ENCODE measurements around the gene COL12A1.

The COL12A1 gene

DNA sequence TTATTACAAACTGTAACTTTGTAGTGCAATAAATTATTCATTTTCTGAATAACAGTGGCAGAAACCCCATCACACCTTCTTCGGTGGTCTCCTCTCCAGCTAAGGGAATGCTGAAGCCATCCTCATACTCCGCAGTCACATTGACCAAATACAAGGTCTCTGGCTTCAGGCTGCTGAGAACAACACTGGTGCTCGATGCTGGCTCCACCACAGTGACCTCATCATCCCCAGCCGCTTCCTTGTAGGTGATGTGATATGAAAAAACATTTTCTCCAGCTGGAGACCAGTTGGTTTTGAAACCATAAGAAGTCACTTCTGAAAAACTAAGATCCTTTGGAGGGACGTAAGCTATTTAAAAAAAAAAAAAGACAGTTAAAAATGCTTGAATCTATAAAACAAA is 25.0 kb downstream of the COL12A1 start:
- Mint-ChIP-seq H3K36me3 (ENCODE audit: low read depth) (no peaks in the 10 kb centered on the region), H3K4me1 (ENCODE audit: low read depth) (no peaks in the 10 kb centered on the region), H3K4me3 (no peak overlapping the region), H3K27ac (no peak overlapping the region), H3K27me3 (ENCODE audit: low read depth) (no peaks in the 10 kb centered on the region), H3K9me3 (no peaks in the 10 kb centered on the region)
- DNase-seq (ENCODE audit: low spot score): no peak

DNA sequence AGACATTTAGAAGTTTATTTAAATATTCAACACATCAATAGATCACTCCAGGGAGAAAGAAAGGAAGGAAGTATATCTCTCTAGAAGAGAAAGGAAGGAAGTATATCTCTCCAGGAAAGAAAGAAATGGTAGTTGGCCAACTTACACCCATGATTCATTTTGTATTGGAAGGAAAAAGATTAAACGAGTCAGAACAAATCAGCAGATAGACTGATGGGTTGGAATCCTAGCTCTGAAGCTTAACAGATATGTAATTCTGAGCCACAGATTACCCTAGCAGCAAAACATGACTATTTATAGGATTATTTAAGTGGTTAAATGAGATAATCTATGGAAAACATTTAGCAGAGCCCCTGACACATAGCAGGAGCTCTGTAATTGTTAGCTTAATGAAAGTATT is 27.1 kb downstream of the COL12A1 start:
- Mint-ChIP-seq H3K9me3 (no peaks in the 10 kb centered on the region), H3K4me1 (ENCODE audit: low read depth) (no peaks in the 10 kb centered on the region), H3K4me3 (no peak overlapping the region), H3K27ac (no peak overlapping the region), H3K27me3 (ENCODE audit: low read depth) (no peaks in the 10 kb centered on the region), H3K36me3 (ENCODE audit: low read depth) (no peaks in the 10 kb centered on the region)
- DNase-seq (ENCODE audit: low spot score): no peak

DNA sequence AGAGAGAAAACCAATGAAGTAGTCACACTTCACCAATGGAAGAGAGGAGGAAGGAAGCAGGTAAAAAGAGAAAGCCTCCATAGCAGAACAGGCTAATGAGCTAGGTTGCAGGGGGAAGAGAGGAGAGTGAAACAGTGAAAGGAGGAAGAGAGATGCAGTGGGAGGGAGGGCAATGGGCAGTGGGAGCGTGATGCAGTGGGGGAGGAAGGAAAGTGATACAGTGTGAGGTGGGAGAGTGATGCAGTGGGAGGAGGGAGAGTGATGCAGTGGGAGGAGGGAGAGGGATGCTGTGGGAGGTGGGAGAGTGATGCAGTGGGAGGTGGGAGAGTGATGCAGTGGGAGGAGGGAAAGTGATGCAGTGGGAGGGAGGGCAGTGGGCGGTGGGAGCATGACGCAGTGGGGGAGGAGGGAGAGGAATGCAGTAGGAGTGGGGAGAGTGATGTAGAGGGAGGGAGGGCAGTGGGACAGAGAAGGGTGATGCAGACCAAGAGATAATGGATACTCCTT is 29.7 kb downstream of the COL12A1 start:
- no peak overlapping the region for H3K27ac Mint-ChIP-seq
- H3K4me1 Mint-ChIP-seq (ENCODE audit: low read depth): no peaks in the 10 kb centered on the region
- no peak for DNase-seq (ENCODE audit: low spot score)
- H3K36me3 Mint-ChIP-seq (ENCODE audit: low read depth): no peaks in the 10 kb centered on the region
- H3K27me3 Mint-ChIP-seq (ENCODE audit: low read depth): no peaks in the 10 kb centered on the region
- H3K4me3 Mint-ChIP-seq: no peak overlapping the region
- H3K9me3 Mint-ChIP-seq: no peaks in the 10 kb centered on the region

DNA sequence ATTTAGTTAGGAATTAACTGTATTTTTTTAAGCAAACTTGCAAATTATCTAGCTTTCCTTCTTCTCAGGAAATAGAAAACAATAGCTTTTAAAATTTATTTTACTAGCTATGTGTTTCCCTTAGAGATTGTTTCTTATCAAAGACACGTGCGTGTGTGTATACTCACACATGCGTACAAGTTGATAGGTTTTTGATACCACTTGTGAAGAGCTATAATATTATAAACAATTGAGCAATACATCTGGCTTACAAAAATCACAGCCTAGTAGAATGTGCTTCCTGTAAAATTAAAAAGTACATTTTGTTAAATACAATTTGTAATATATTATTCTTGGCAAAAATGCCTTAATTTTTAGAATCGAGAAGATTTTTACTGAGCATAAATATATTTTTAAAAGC is 33.9 kb downstream of the COL12A1 start:
- DNase-seq (ENCODE audit: low spot score): no peak
- no peaks in the 10 kb centered on the region for H3K27me3 Mint-ChIP-seq (ENCODE audit: low read depth)
- no peak overlapping the region for H3K27ac Mint-ChIP-seq
- H3K4me3 Mint-ChIP-seq: no peak overlapping the region
- H3K9me3 Mint-ChIP-seq: no peaks in the 10 kb centered on the region
- H3K36me3 Mint-ChIP-seq (ENCODE audit: low read depth): no peaks in the 10 kb centered on the region
- H3K4me1 Mint-ChIP-seq (ENCODE audit: low read depth): no peaks in the 10 kb centered on the region

- H3K4me3 Mint-ChIP-seq: no peak overlapping the region
- no peaks in the 10 kb centered on the region for H3K4me1 Mint-ChIP-seq (ENCODE audit: low read depth)
- H3K36me3 Mint-ChIP-seq (ENCODE audit: low read depth): no peaks in the 10 kb centered on the region
- H3K9me3 Mint-ChIP-seq: no peaks in the 10 kb centered on the region
- no peak for DNase-seq (ENCODE audit: low spot score)
- H3K27ac Mint-ChIP-seq: no peak overlapping the region
- no peaks in the 10 kb centered on the region for H3K27me3 Mint-ChIP-seq (ENCODE audit: low read depth)
Observed at GRCh38 chr6:75171567-75171966, 34.3 kb downstream of the COL12A1 start.

- H3K27me3 Mint-ChIP-seq (ENCODE audit: low read depth): no peaks in the 10 kb centered on the region
- no peaks in the 10 kb centered on the region for H3K9me3 Mint-ChIP-seq
- H3K36me3 Mint-ChIP-seq (ENCODE audit: low read depth): no peaks in the 10 kb centered on the region
- no peak overlapping the region for H3K27ac Mint-ChIP-seq
- H3K4me1 Mint-ChIP-seq (ENCODE audit: low read depth): no peaks in the 10 kb centered on the region
- no peak for DNase-seq (ENCODE audit: low spot score)
- no peak overlapping the region for H3K4me3 Mint-ChIP-seq
Observed at GRCh38 chr6:75170691-75171560, 34.9 kb downstream of the COL12A1 start.

- Mint-ChIP-seq H3K9me3 (no peaks in the 10 kb centered on the region), H3K4me1 (ENCODE audit: low read depth) (no peaks in the 10 kb centered on the region), H3K4me3 (no peak overlapping the region), H3K27me3 (ENCODE audit: low read depth) (no peaks in the 10 kb centered on the region), H3K36me3 (ENCODE audit: low read depth) (no peaks in the 10 kb centered on the region), H3K27ac (no peak overlapping the region)
- no peak for DNase-seq (ENCODE audit: low spot score)
Observed at GRCh38 chr6:75169689-75170586, 35.9 kb downstream of the COL12A1 start.

DNA sequence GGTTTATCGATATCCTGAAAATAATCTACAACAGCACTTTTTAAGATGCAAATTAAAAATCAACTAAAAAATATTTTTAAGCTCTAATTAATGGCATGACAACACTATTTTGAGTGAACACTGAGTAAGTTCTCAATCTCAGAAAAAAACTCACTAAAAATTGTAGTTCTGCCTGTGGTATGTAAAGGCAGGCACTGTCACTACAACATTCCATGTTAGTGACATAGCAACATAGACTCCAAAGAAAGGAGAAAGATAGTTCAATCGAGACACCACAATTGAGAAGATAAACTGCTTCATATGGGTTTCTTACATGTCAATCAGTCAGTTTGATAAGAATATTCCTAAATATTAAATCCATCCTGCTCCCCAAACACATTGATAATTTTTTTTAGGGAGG is 38.0 kb downstream of the COL12A1 start:
- Mint-ChIP-seq H3K4me3 (no peak overlapping the region), H3K36me3 (ENCODE audit: low read depth) (no peaks in the 10 kb centered on the region), H3K27ac (no peak overlapping the region), H3K4me1 (ENCODE audit: low read depth) (no peaks in the 10 kb centered on the region), H3K27me3 (ENCODE audit: low read depth) (no peaks in the 10 kb centered on the region), H3K9me3 (no peaks in the 10 kb centered on the region)
- DNase-seq (ENCODE audit: low spot score): no peak

DNA sequence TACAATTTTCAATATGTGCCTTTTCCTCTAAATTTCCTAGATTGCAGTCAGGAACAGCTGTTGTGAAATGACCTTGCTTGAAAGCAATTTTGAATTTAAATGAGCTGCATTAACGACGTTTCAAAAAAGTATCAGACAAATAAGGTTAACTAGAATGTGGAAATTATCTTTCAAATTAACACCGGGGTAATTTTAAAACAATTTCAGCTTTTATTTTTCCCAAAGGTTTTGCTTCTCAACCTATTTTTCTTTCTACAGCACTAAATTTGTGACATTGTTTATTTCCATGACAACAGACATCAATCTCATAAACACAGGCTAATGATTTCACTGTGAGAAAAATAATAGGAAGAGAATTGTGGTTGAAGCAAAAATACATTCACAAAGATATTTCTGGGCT is 38.5 kb downstream of the COL12A1 start:
- no peak for DNase-seq (ENCODE audit: low spot score)
- no peaks in the 10 kb centered on the region for H3K9me3 Mint-ChIP-seq
- H3K36me3 Mint-ChIP-seq (ENCODE audit: low read depth): no peaks in the 10 kb centered on the region
- H3K27me3 Mint-ChIP-seq (ENCODE audit: low read depth): no peaks in the 10 kb centered on the region
- no peaks in the 10 kb centered on the region for H3K4me1 Mint-ChIP-seq (ENCODE audit: low read depth)
- H3K27ac Mint-ChIP-seq: no peak overlapping the region
- H3K4me3 Mint-ChIP-seq: no peak overlapping the region

DNA sequence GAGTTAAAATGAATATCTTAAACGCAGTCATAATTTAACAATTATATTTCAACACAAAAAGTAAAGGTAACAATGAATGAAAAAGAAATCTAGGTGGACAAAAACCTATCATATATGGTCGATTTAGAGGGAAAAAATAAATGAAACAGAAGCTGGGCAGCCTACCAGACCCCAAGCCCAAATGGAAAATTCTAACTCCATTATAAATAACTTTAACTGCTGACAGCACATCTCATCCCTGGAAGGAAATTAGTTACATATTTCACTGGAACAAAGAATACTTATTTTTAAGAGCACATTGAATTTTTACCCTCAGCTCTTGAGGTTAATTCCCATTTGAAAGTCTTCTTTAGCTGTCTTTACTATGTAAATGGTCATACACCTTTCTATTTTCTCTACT is 39.1 kb downstream of the COL12A1 start:
- DNase-seq (ENCODE audit: low spot score): no peak
- no peak overlapping the region for H3K27ac Mint-ChIP-seq
- H3K9me3 Mint-ChIP-seq: no peaks in the 10 kb centered on the region
- no peaks in the 10 kb centered on the region for H3K36me3 Mint-ChIP-seq (ENCODE audit: low read depth)
- H3K4me3 Mint-ChIP-seq: no peak overlapping the region
- no peaks in the 10 kb centered on the region for H3K4me1 Mint-ChIP-seq (ENCODE audit: low read depth)
- no peaks in the 10 kb centered on the region for H3K27me3 Mint-ChIP-seq (ENCODE audit: low read depth)

DNA sequence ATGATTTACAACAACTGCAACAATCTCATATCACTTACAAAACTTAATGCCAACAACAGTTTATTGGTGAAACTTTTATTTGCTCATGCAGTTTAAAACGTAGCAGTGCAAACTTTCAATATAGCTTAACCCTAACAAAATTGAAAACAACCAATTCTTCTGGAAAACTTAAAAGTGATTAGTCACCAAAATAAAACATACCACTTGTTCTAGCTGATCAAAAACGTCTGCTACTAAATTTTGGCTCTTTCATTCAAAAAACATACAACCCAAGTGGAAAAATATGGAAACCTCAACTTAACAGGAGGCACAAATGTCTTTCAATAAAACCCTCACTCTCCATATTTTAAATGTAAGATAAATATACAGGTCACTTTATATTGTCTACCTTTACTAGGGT is 39.6 kb downstream of the COL12A1 start:
- Mint-ChIP-seq H3K9me3 (no peaks in the 10 kb centered on the region), H3K4me1 (ENCODE audit: low read depth) (no peaks in the 10 kb centered on the region), H3K27me3 (ENCODE audit: low read depth) (no peaks in the 10 kb centered on the region), H3K27ac (no peak overlapping the region), H3K36me3 (ENCODE audit: low read depth) (no peaks in the 10 kb centered on the region), H3K4me3 (no peak overlapping the region)
- DNase-seq (ENCODE audit: low spot score): no peak

DNA sequence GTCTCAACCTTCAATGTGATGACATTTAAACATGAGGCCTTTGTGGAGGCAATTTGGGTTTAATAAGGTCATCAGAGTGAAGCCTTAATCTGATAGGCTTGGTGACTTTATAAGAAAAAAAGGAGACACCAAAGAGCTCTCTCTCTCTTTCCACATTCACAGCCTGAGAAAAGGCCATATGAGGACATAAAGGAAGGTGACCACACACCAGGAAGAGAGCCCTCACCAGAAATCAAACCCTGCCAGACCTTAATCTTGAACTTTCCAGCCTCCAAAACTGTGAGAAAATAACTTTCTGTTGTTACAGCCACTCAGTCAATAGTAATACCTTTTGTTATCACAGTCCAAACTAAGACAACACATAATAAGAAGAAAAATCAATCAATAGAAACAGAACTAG is 47.7 kb downstream of the COL12A1 start:
- Mint-ChIP-seq H3K27ac (no peak overlapping the region), H3K36me3 (ENCODE audit: low read depth) (no peaks in the 10 kb centered on the region), H3K9me3 (no peaks in the 10 kb centered on the region), H3K27me3 (ENCODE audit: low read depth) (peaks cover 2% of the 10 kb centered on the region), H3K4me1 (ENCODE audit: low read depth) (no peaks in the 10 kb centered on the region), H3K4me3 (no peak overlapping the region)
- DNase-seq (ENCODE audit: low spot score): no peak

GRCh38 chr6:75157336-75157735 is 48.5 kb downstream of the COL12A1 start:
- H3K4me3 Mint-ChIP-seq: no peak overlapping the region
- DNase-seq (ENCODE audit: low spot score): no peak
- H3K4me1 Mint-ChIP-seq (ENCODE audit: low read depth): no peaks in the 10 kb centered on the region
- H3K27ac Mint-ChIP-seq: no peak overlapping the region
- peaks cover 2% of the 10 kb centered on the region for H3K27me3 Mint-ChIP-seq (ENCODE audit: low read depth)
- no peaks in the 10 kb centered on the region for H3K36me3 Mint-ChIP-seq (ENCODE audit: low read depth)
- no peaks in the 10 kb centered on the region for H3K9me3 Mint-ChIP-seq

DNA sequence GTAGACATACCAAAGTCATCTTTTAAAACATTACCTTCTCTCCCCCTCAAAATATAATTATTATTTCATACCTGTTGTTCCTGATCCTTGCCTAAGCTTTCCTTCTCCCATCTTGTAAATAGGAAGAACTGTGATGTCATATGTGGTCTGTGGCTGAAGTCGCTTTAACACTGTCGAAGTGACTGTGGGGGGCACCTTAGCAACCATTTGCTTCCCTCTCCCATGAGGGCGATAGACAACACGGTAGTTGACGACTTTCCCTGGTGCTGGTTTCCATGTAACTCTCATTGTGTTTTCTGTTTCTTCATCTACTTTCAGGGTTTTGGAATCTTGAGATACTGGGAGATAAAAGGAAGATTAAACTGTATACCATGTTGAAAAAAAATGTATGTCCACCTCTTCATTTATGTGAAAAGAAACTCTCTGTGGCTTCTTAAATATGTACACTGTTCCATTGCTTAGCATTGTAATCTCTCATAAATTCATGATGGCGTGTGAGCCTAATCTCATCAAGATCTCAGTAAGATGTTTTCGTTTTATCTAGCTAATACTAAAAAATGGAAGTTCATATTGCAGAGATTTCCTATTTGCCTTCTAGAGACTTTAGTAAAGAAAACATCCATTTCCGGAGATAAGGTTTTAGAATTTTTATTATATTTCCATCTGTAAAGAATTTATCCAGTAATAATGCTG is 49.5 kb downstream of the COL12A1 start:
- H3K9me3 Mint-ChIP-seq: no peaks in the 10 kb centered on the region
- H3K27me3 Mint-ChIP-seq (ENCODE audit: low read depth): peaks cover 2% of the 10 kb centered on the region
- H3K36me3 Mint-ChIP-seq (ENCODE audit: low read depth): no peaks in the 10 kb centered on the region
- no peaks in the 10 kb centered on the region for H3K4me1 Mint-ChIP-seq (ENCODE audit: low read depth)
- no peak overlapping the region for H3K27ac Mint-ChIP-seq
- H3K4me3 Mint-ChIP-seq: no peak overlapping the region
- DNase-seq (ENCODE audit: low spot score): no peak
